WI38 (cell line): ENCODE data around the gene CORO1C.

ENCODE experiments used
- H3K4me3 ChIP-seq: 2 replicates; pipeline ENCODE4 v1.5.1; 2011; ENCODE audit warnings: low read depth, mild to moderate bottlenecking, control low read depth, low read length
- CTCF ChIP-seq: IDR thresholded peaks from 2 replicates; pipeline ENCODE4 v1.5.1; 2012; ENCODE audit warnings: low read depth, mild to moderate bottlenecking, control low read depth, low read length

CORO1C gene

GRCh38 chr12:108645686-108646599, 85.4 kb downstream of the CORO1C start:
- no peak for TF ChIP-seq CTCF
- no peak overlapping the region for H3K4me3 ChIP-seq

- no peak for TF ChIP-seq CTCF
- H3K4me3 ChIP-seq: no peak overlapping the region
These were observed 86.6 kb downstream of the CORO1C start for GRCh38 chr12:108644811-108645120.

GRCh38 chr12:108643941-108644810, 87.1 kb downstream of the CORO1C start:
- no peak overlapping the region for H3K4me3 ChIP-seq
- TF ChIP-seq CTCF: no peak

- TF ChIP-seq CTCF: no peak
- no peak overlapping the region for H3K4me3 ChIP-seq
These were observed 88.2 kb downstream of the CORO1C start for GRCh38 chr12:108642899-108643654.

GRCh38 chr12:108642269-108642870, 88.9 kb downstream of the CORO1C start:
- no peak overlapping the region for H3K4me3 ChIP-seq
- no peak for TF ChIP-seq CTCF

GRCh38 chr12:108641446-108642268, 89.7 kb downstream of the CORO1C start:
- no peak for TF ChIP-seq CTCF
- no peak overlapping the region for H3K4me3 ChIP-seq
